ENCODE measurements around the gene KRTAP5-4.
"Not testable (repeated sequence)": the region's sequence is repeated elsewhere in the genome, so short reads cannot be mapped to it uniquely, and the experiment has no call there.

The KRTAP5-4 gene, protein sequence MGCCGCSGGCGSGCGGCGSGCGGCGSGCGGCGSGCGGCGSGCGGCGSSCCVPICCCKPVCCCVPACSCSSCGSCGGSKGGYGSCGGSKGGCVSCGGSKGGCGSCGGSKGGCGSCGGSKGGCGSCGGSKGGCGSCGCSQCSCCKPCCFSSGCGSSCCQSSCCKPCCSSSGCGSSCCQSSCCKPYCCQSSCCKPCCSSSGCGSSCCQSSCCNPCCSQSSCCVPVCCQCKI

DNA sequence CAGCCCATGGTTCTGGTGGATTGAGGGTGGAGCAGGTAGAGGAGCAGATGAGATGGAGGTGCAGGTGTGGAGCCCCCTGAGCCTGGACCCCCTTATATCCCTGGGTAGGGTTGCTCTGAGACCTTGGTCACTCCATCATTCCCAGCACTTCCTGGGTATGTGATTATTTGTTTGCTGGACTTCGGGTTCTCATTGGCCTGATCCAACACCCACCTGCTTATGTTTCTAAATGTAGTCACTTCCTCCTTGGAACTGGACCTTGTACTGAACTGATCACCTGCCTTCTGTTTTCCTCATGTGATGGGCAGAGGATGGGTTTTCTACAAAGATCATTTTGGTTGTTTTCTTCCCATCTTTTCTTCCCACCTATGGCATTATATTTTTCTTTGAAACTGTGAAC, at the start of gene KRTAP5-4:
KRTAP5-4 (minus strand) TSS at position 53 of the 400 bp plus-strand sequence; CDS start at position 8, 45 bp downstream.
- no peak for DNase-seq

DNA sequence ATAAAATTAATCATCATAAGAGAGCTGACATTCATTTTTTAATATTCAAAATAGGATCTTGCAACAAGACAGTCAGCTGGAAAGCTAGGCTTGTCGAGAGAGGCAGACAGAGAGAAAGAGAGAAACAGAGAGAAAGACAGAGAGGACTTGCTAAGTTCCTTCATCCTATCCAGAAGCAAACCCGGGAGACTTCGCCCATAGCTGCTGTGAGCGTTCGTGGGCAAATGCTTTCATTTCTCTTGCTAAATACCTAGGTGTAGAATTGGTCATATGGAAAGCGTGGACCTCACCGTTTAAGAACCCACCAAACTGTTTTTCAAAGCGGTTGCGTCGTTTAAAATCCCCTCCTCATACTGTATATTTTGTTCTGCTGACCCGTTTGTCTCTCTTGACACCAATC, 49.7 kb upstream of the KRTAP5-4 start:
- no peak for DNase-seq

DNA sequence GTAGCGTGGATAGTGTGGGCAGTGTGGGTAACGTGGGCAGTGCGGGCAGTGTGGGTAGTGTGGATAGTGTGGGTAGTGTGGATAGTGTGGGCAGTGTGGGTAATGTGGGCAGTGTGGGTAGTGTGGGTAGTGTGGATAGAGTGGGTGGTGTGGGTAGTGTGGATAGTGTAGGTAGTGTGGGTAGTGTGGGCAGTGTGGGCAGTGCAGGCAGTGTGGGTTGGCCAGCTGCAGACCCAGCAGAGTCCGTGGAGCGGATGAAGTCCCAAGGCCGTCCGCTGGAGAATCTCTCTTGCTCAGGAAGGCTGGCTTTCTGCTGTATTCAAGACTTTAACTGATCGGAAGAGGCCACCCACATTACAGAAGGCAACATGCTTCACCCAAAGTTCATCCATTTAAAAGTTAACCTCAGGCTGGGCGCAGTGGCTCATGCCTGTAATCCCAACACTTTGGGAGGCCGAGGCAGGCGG, 49.0 kb upstream of the KRTAP5-4 start:
- DNase-seq = no peak

DNA sequence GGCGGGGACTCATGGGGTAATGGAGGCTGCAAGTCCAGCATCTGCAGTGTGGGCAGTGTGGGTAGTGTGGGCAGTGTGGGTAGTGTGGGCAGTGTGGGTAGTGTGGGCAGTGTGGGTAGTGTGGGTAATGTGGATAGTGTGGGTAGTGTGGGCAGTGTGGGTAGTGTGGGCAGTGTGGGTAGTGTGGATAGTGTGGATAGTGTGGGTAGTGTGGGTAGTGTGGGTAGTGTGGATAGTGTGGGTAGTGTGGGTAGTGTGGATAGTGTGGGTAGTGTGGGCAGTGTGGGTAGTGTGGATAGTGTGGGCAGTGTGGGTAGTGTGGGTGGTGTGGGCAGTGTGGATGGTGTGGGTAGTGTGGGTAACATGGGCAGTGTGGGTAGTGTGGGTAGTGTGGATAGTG, 48.5 kb upstream of the KRTAP5-4 start:
- DNase-seq = not testable (repeated sequence)

DNA sequence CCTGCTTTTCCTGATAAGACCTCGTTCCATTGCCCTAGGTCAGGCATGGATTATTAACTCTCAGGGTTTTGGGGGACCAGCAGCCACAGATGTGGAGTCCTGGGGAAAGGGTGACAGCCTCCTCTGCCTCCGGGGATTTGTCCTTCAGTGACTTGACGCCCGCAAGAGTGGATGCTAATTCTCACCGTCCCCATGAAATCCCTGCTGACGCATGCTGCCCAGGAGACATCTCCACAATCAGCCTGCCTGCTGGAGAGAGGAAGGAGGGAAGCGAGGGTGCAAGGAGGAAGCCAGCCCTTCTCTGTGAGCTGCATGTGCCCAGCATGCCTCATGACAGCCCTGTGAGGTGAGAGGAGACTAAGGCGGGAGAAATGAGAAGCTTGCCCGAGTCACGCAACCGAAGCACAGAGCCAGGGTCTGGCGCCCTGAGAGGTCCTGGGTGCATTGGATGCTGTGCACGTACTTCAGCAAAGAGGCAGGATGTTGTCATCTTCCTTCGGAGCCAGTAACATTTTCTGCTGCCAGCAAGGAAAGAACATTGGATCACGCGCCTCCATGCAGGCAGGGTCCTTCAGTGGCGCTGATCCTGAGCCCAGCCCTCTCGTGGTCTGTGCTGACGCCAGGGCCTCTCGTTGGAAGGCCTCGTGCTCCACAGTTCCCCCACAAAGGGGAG, 47.7 kb upstream of the KRTAP5-4 start:
- no peak for DNase-seq

DNA sequence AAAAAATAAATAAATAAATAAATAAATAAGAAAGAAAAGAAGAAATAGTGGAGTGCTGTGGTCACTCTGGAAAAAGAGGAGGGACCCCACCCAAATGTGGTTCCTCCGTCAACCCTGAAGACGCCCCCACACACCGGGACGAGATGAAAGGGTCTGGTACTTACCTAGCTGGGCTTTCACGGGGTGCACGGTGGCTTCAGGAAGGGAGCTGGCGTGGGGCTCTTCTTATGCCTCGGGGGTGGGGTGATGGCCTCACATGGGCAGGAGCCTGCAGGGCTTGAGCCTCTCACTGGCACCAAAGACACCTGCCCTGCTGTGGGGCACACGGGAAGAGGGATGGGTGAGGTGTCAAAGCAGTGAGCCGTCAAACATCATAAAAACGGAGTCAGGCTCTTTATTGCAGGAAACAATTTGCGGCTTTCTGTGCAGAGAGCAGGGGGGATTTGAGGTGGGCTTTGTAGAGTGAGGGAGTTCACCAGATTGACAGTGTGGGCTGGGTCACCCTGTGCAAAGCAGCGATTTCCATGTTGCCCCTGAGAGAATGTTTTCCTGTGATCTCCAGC, 47.1 kb upstream of the KRTAP5-4 start:
- no peak for DNase-seq

DNA sequence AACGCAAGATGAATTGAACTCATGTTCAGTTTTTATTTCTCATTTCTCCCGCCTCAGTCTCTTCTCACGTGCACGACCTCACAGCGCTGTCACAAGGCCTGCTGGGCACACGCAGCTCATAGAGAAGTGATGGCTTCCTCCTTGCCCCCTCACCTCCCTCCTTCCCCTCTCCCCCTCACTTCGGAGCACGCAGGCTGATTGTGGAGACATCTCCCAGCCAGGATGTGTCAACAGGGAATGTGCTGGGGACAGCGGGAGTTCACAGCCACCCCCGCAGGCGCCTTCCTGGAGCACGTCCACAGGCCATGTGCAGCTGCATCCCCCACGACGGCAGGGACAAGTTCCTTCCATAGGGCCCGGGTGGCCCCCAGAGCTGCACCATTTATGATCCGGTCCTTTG, 46.0 kb upstream of the KRTAP5-4 start:
- no peak for DNase-seq

DNA sequence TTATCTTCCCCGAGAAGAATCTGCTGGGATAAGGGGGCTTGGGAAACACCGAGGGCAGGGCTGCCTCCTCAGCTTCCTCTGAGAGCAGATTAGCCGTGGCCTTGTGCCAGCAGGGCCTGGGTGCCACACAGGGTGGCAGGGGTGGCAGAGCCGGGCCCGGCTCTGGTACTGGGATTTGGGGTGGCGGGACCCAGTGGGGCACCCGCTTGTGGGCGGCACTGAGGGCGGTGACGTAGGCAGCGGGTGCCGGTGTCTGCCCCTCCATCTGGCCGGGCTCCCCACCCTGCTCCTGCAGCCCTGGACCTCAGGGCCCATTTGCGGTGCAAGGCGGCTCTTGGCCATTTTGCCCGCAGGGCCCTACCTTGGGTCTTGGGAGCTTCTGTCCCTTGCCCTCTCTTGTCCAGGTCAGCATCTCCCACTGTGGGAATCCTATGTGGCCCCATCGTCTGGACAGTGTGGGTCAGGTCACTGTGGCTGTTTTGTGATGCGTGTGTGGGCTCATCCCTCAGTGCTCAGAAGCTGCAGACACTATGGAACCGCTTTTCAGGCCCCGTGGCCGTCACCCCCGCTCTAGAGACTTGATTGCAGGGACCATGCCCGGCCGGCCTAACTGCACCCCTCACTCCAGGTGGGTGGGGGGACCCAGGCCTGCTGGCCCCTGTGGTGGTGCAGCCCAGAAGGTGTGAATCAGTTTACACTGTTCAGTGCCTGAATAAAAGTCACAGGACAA, 45.3 kb upstream of the KRTAP5-4 start:
- DNase-seq = no peak

DNA sequence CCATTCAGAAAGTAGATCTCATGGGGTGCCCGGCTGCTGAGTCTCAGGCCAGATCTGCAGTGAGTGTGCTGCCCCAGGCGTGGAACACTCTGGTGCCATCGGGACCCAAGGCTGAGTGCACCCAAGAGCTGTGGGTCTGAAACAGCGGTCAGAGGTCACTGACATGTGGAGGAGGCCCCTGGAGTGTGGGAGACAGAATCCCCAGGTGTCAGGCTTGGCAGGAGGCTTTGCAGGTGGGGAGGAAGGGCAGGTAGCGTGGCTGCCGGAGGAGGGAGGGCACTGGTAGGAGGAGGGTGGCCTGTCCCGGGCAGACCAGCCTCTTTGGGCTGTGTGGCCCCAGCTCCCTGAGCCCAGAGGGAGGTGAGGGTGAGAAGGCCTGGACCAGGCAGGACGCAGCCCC, 43.4 kb upstream of the KRTAP5-4 start:
- DNase-seq = no peak

DNA sequence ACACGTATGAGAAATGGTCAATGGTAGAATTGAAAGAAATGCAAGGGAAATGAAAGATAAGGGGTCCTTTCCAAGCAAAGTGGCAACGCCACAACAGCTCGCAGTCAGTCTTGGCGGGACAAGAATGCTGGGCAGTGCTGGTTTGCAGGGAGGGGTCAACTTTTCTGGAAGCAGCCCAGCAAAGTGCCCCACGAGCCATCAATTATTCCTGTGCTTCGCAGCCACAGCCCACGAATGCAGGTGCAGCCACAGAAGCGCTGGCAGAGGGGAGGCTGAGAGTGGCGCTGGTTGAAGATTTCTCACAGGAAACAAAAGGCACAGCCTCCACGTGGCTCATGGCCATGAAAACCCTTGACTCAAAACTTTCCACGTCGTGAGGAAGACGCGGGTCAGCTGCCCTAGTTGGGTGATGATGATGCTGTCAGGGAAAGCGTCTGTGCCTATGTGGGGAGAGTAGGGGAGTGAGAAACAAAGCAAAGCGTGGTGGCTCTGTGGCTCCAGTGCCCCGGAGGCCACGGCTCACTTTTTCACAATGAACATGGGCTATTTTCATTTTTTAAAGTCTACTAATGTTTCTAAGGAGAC, 40.9 kb upstream of the KRTAP5-4 start:
- DNase-seq = not testable (repeated sequence)

DNA sequence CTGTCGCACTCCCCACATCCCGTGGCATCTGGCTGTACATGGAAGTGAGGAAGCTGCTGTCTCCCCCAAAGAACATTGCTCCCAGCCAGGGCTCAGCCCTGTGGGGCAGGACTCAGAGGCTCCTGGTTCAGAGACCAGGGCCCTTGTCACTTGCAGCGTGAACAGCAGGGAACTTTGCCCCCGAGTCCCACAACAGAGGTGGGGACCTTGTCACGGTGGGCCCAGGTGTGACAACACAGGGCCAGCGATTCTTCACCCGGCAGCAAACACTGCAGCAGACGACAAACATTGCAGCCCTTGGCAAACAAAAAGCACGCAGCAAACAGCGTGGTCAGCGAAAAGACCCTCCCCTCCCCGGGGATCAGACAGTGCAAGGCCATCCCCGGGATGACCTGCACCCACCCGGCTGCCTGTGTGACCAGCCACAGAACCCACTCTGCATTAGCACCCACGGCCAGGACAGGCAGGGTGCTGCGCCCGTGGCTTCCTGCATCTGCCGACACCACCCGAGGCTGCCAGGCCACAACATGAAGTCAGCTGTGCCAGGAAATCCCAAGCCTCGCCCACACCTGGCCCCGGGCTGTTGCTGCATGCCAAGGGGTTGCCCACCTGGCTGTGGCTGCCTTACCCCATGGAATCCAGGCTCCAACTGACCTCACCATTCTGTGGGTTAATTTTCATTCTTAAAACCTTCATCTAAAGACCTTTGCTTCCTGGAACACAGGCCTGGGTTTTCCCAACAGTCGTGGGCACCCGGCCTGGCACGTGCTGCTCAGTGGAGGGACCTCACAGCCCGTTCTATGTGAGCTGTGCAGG, 39.7 kb upstream of the KRTAP5-4 start:
- DNase-seq = not testable (repeated sequence)

DNA sequence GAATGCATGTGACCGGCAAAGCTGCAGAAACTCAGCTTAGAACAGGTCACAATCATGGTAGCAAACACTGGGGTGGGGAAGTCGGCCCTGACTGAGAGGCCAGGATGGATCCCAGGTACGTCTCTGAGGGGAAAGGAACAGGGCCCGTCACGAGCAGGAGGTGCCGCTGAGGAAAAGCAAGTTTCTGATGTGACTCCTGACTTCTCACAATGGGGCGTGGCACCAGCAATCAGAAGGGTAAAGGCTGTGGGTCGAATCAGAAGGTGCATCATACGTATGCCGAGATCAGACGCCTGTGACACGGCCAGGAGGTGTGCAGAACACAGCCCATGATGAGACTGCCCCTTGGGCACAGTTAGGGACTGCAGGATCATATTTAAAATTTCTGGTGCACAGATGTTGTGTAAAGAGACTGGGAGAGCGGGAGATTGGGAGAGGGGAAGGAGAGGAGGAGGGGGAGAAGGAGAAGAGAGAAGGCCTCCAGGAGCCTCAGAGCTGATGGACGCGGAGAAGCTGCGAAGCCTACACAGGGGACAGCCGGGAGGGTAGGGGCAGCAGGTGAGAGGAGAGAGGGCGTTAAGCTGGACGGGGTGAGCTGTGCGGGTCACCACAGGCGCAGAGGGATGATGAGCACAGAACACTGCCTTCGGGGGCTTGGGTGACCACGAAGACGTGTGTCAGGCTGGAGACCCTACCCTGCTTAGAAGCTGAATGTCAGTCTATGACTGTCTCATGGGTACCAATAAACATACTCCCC, 38.4 kb upstream of the KRTAP5-4 start:
- no peak for DNase-seq

DNA sequence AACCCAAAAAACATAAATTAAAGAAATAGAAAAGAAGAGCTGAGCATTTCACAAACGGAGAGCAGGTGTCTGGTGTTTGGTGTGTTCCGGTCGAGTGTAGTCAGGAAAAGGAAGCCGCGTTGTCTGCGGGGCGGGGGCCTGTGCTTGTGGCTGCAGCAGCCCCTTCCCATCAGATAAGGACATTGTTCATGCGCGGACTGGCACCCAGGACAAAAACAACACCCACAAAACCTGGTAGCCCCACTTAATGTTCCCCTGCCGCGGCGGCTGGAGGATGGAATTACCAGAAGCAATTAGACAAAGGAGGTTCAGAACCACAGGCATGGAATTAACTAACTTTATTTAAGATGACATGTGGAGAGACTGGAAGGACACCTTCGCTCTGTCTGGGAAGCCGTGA, 37.6 kb upstream of the KRTAP5-4 start:
- no peak for DNase-seq

DNA sequence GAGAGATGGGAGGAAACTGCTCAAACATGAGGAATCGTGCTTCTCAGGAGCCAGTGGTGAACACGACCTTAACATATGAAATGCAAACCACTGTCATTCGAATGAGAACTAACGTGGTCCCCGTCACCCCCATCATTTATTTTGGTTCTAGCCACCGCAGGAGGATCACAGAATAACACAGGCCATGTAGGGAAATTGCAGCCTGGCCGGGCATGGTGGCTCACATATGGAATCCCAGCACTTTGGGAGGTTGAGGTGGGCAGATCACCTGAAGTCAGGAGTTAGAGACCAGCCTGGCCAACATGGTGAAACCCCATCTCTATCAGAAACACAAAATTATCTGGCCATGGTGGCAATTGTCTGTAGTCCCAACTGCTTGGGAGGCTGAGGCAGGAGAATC, 34.7 kb upstream of the KRTAP5-4 start:
- no peak for DNase-seq

DNA sequence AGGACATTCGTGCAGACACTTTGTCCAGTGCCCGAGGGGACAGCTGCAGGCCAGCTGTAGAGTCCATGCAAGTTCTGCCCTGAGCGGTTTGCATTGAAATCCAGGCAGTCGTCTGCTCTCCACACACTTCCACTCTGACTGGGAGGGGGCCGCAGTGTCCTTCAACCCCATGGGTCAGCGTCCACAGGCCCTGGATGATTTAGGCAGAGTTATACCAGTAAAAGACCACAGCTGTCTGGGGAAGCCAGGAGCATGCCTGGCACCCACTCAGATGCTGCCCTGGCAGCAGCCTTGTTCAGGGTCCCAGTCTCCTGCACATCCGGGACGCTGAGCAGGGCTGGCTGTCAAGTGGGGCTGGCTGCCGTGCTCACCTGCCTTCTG, 34.1 kb upstream of the KRTAP5-4 start:
- DNase-seq = no peak

DNA sequence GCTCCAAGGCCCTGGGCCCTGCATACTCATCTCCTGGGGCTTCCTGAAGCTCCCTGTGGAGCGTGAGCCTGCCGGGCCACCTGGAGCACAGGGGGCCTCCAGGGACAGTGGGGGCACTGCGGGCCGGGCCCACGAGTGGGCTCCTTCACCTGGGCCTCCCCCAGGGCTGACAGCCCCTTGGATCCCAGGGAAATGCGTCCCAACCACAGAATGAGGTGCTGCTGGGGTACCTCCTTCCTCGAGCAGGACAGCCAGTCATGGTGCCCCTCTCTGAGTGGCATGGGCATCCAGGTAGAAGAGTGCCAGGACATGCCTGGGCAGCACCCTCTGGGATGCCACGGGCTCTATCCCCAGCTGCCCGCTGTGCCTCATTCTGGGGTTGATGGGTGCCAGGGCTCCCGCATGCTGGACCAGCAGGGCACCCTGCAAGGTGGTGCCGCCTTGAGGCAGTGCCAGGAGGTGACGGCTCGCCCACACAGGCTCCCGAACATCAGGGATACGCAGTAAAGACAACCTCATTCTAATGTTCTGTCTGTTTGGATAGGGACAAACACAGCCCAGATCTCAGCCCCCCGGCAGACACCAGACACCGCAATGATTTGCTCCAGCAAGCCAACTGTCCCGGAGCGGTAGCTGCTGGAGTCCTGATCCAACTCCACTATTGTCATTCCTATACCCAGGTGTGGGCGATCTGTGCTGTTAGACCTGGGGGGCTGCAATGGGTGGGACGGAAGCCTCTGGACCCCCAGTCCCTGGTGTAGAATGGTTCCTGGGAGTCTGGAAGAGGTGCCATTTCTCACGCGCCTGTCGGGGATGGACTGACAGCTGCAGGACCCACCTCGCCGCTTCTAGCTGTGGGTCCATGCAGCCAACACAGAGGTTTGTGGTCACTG, 33.5 kb upstream of the KRTAP5-4 start:
- DNase-seq = no peak

DNA sequence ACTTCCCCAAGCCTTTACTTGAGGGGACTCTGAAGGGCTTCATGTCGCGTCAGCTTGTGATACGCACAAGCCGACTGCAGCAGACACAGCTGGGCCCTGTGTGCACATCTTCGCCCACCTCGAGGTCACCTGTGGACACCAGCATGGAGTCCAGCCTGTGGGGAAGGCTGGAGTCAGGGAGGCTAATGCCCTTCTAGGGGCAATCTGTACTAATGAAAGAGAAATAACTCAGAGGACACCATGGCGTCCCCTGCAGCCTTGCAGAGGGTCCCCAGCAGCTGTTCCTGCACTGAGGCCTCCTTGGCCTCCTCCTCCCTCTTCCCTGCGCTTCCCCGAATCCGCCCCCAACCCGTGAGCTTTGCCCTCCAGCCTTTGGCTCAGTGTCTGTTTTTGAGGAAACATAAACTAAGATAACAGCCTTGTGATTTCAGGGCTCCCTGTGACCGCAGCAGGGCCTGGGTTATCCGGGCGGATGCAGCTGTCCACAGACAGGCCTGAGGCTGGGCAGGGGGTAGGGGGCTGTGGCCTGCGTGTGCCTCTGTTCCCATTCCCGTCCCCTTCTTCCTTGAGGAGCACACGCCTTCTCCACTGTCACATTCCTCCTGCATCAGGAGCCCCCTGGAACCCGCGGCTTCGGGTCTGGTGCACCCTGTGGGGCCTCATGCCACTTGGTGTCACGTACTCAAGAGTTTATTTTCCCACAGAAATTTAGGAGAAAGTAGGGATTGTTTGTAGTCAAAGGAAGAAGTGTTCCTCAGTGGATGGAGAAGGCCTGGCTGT, 32.6 kb upstream of the KRTAP5-4 start:
- DNase-seq = no peak

DNA sequence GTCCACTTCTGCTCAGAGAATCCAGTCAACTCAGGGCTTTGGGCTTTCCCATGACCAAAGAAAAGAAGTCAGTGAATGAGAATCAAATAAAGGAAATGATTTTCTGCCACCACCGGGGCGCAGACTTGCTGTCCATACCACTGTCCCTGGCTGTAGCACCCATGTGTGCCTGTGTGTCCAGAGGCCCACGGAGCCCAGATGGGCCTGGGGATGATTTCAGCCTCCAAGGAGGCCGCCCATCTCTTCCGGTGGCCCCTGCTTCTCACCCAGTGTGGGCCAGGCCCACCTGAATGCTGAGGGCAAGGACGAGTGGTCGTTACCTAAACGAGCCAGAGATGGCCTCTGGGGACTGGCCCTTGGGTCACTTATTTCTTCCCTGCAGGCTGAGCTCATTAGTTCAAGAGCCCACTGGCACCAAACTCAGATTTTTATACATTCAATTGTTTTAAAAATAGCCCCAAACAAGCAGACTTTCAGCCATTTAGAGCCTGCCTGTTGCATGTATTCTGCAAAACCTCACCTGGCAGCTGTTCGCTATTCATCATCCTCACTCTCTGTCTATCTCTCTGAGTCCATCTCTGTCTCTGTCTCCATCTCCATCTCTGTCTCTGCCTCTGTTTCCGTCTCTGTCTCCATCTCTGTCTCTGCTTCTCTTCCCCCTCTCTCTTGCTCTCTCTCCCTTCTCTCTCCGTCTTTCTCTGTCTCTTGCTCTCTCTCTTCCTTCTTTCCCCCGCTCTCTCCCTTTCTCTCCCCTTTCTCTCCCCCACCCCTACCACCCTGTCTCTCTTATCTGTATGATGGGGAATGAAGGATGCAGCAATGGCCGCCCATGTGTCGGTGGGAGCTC, 31.8 kb upstream of the KRTAP5-4 start:
- no peak for DNase-seq

All from HCEC 1CT (cell line).